Stomach (tissue), 4 donors: Measurements from ENCODE around the gene CCM2L.

Experiments used
- CTCF ChIP-seq, 7 experiments: fragments of 450-650 bp in 4 of 7; fragments of 200-600 bp in 3 of 7; sonication (generic) in 3 of 7; IDR thresholded peaks; one replicate each; pipeline ENCODE4 v1.5.1; 2016 to 2019; ENCODE audit warnings: antibody characterized with exemption in 7 of 7, control low read depth in 2 of 7, mild to moderate bottlenecking in 1 of 7
- POLR2A ChIP-seq, 4 donors: fragments of 450-650 bp; IDR thresholded peaks; one replicate each; pipeline ENCODE4 v1.6.1; 2016; ENCODE audit warnings: antibody characterized with exemption in 4 of 4, control low read depth in 2 of 4, mild to moderate bottlenecking in 1 of 4, moderate library complexity in 1 of 4
- POLR2AphosphoS5 ChIP-seq, 3 donors: sonication (generic); formaldehyde crosslinking; IDR thresholded peaks; one replicate each; pipeline ENCODE4 v1.6.1; 2016; ENCODE audit warnings: antibody characterized with exemption in 3 of 3

- TF ChIP-seq CTCF (IDR thresholded peaks at IDR 0.05) = no peak
- no peak for TF ChIP-seq POLR2A (IDR thresholded peaks at IDR 0.05)
- TF ChIP-seq POLR2AphosphoS5 (IDR thresholded peaks at IDR 0.05) = no peak
Measured at GRCh38 chr20:32077190-32077589, 67.0 kb downstream of the CCM2L start.
